ENCODE results near the gene RNF212. TPM values are rescaled to one million over a fixed set of nuclear protein-coding genes. Genes with fewer than 3 reads are reported as not detected.

The RNF212 gene
- total and polyA plus RNA-seq, 9 of the 15 experiments (the other 6 are each of a cell fraction or from before 2014, with no cell fraction given): 0.04 TPM; not detected in 8

DNA sequence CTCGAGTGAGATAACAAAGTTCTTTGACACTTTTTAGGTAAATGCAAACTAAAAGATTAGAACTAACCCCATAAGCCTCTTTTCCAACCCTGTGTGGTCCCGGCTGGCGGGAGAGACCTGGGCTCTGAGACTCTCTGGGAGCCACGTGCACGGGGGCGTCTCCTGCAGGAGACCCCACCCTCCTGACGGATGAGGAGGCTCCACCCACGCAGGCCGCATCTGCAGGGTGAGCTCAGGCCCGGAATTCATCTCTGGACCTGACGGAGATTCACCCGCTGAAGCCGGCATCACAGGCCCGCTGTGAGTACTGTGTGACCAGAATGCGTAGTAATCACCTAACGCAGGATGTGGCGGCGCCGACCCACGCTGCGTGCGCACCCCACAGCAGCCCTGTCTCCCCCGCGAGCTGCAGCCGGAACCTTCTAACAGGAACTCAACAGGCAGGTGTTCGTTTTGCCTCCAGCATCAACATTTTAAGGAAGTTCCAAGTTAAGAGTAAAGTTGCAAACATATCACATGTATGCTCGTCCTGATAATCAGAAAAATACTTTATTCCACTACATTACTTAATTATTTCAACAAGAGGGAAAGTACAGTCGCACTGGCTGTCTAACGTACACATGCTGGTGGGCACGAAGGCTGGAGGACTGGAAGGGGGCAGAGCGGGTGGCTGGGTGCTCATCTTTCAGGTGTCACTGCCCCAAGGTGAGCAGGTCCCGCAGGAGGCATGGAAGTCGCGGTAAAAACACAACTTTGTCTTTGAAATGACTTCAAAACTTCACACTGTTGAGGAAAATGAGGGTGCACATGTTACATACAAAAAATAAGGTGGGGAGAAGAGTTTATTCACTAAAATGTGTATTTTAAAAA is 57.4 kb downstream of the RNF212 start (continued):
- TF ChIP-seq LEF1 (IDR thresholded peaks at IDR 0.05) (no peak), FOXA1 (IDR thresholded peaks at IDR 0.05; ENCODE audit: borderline replicate concordance) (no peak), HEY1 (CRISPR knock-in tag; IDR thresholded peaks at IDR 0.05; ENCODE audit: borderline replicate concordance) (no peak), ATF7 (IDR thresholded peaks at IDR 0.05) (no peak), EGR1 (conservative IDR thresholded peaks at IDR 0.05) (peak; percentile 89), HNRNPLL (IDR thresholded peaks at IDR 0.05; ENCODE audit: low read depth, low read length, poor library complexity, severe bottlenecking) (peak; percentile 76), RAD51 (IDR thresholded peaks at IDR 0.05; ENCODE audit: borderline replicate concordance, low read depth) (peak; percentile 18; the same call in 1 of the 2 replicates), HMGN3 (IDR thresholded peaks at IDR 0.05; ENCODE audit: borderline replicate concordance, extremely low read depth, insufficient read length, low read depth, low read length) (no peak), PCBP2 (IDR thresholded peaks at IDR 0.05; ENCODE audit: low read depth, low read length, poor library complexity, severe bottlenecking) (no peak), RNF2 (IDR thresholded peaks at IDR 0.05) (no peak), NFIC (IDR thresholded peaks at IDR 0.05) (no peak), SAP30 (IDR thresholded peaks at IDR 0.05; ENCODE audit: borderline replicate concordance, insufficient read depth, low read depth, low read length, poor library complexity, severe bottlenecking) (no peak), NFYB (IDR thresholded peaks at IDR 0.05; ENCODE audit: extremely low read depth, insufficient read length) (no peak), HNRNPUL1 (IDR thresholded peaks at IDR 0.05; ENCODE audit: low read length) (no peak), SMARCB1 (IDR thresholded peaks at IDR 0.05; ENCODE audit: insufficient read length, low read depth) (no peak), ETS2 (tag; IDR thresholded peaks at IDR 0.05; ENCODE audit: borderline replicate concordance, poor library complexity, severe bottlenecking) (no peak), SMARCA4 (IDR thresholded peaks at IDR 0.05) (no peak), CBX2 (IDR thresholded peaks at IDR 0.05; ENCODE audit: insufficient read depth, low read length, poor library complexity, severe bottlenecking) (no peak)
- TF ChIP-seq, protein P1, sequence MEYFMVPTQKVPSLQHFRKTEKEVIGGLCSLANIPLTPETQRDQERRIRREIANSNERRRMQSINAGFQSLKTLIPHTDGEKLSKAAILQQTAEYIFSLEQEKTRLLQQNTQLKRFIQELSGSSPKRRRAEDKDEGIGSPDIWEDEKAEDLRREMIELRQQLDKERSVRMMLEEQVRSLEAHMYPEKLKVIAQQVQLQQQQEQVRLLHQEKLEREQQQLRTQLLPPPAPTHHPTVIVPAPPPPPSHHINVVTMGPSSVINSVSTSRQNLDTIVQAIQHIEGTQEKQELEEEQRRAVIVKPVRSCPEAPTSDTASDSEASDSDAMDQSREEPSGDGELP (CRISPR knock-in tag; IDR thresholded peaks at IDR 0.05; ENCODE audit: borderline replicate concordance): peak; percentile 16; the same call in 1 of the 2 replicates
- TF ChIP-seq, protein P2, sequence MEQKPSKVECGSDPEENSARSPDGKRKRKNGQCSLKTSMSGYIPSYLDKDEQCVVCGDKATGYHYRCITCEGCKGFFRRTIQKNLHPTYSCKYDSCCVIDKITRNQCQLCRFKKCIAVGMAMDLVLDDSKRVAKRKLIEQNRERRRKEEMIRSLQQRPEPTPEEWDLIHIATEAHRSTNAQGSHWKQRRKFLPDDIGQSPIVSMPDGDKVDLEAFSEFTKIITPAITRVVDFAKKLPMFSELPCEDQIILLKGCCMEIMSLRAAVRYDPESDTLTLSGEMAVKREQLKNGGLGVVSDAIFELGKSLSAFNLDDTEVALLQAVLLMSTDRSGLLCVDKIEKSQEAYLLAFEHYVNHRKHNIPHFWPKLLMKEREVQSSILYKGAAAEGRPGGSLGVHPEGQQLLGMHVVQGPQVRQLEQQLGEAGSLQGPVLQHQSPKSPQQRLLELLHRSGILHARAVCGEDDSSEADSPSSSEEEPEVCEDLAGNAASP (IDR thresholded peaks at IDR 0.05): no peak
- TF ChIP-seq, protein P3, sequence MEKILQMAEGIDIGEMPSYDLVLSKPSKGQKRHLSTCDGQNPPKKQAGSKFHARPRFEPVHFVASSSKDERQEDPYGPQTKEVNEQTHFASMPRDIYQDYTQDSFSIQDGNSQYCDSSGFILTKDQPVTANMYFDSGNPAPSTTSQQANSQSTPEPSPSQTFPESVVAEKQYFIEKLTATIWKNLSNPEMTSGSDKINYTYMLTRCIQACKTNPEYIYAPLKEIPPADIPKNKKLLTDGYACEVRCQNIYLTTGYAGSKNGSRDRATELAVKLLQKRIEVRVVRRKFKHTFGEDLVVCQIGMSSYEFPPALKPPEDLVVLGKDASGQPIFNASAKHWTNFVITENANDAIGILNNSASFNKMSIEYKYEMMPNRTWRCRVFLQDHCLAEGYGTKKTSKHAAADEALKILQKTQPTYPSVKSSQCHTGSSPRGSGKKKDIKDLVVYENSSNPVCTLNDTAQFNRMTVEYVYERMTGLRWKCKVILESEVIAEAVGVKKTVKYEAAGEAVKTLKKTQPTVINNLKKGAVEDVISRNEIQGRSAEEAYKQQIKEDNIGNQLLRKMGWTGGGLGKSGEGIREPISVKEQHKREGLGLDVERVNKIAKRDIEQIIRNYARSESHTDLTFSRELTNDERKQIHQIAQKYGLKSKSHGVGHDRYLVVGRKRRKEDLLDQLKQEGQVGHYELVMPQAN (IDR thresholded peaks at IDR 0.05; ENCODE audit: borderline replicate concordance): no peak

Measured in K562 (cell line).